Measurements from ENCODE around the gene ABCC8.

Gene ABCC8

GRCh38 chr11:17505146-17505545 lies 28.5 kb upstream of the ABCC8 start:
- Mint-ChIP-seq H3K27me3 (ENCODE audit: low read depth) (peaks cover 14% of the 10 kb centered on the region), H3K4me1 (peaks cover 26% of the 10 kb centered on the region), H3K36me3 (ENCODE audit: low read depth) (no peaks in the 10 kb centered on the region), H3K9me3 (no peaks in the 10 kb centered on the region), H3K27ac (no peak overlapping the region), H3K4me3 (no peak overlapping the region)
- no peak for TF ChIP-seq CTCF (IDR thresholded peaks at IDR 0.05; ENCODE audit: unreplicated experiment in 3 of 3)

- H3K27me3 Mint-ChIP-seq (ENCODE audit: low read depth), result peaks cover 14% of the 10 kb centered on the region
- no peaks in the 10 kb centered on the region for H3K9me3 Mint-ChIP-seq
- no peak overlapping the region for H3K4me3 Mint-ChIP-seq
- H3K36me3 Mint-ChIP-seq (ENCODE audit: low read depth), result no peaks in the 10 kb centered on the region
- H3K4me1 Mint-ChIP-seq, result peaks cover 26% of the 10 kb centered on the region
- peak; percentile 74 to 87 (median 83) for TF ChIP-seq CTCF (IDR thresholded peaks at IDR 0.05; ENCODE audit: unreplicated experiment in 3 of 3)
- H3K27ac Mint-ChIP-seq, result no peak overlapping the region
Observed at GRCh38 chr11:17504330-17505107, 27.9 kb upstream of the ABCC8 start.

GRCh38 chr11:17502630-17503029 lies 26.0 kb upstream of the ABCC8 start:
- TF ChIP-seq CTCF (IDR thresholded peaks at IDR 0.05; ENCODE audit: unreplicated experiment in 3 of 3), result no peak
- Mint-ChIP-seq H3K36me3 (ENCODE audit: low read depth) (no peaks in the 10 kb centered on the region), H3K27me3 (ENCODE audit: low read depth) (peaks cover 18% of the 10 kb centered on the region), H3K4me1 (peaks cover 11% of the 10 kb centered on the region), H3K9me3 (no peaks in the 10 kb centered on the region), H3K27ac (no peak overlapping the region), H3K4me3 (no peak overlapping the region)

- no peak for TF ChIP-seq CTCF (IDR thresholded peaks at IDR 0.05; ENCODE audit: unreplicated experiment in 3 of 3)
- Mint-ChIP-seq H3K27me3 (ENCODE audit: low read depth) (peaks cover 30% of the 10 kb centered on the region), H3K4me1 (peaks cover 8% of the 10 kb centered on the region), H3K27ac (no peak overlapping the region), H3K4me3 (no peak overlapping the region), H3K9me3 (no peaks in the 10 kb centered on the region), H3K36me3 (ENCODE audit: low read depth) (no peaks in the 10 kb centered on the region)
Observed at GRCh38 chr11:17500673-17501072, 24.0 kb upstream of the ABCC8 start.

- H3K36me3 Mint-ChIP-seq (ENCODE audit: low read depth), result no peaks in the 10 kb centered on the region
- peaks cover 30% of the 10 kb centered on the region for H3K27me3 Mint-ChIP-seq (ENCODE audit: low read depth)
Observed at GRCh38 chr11:17498475-17498874, 21.8 kb upstream of the ABCC8 start.

More at GRCh38 chr11:17498475-17498874, 21.8 kb upstream of the ABCC8 start:
- Mint-ChIP-seq H3K4me3 (no peak overlapping the region), H3K27ac (no peak overlapping the region), H3K9me3 (no peaks in the 10 kb centered on the region), H3K4me1 (no peaks in the 10 kb centered on the region)
- TF ChIP-seq CTCF (IDR thresholded peaks at IDR 0.05; ENCODE audit: unreplicated experiment in 3 of 3), result peak in 2 of 3 experiments; percentile 19 to 30
